DOHH2 (cell line): Measurements from ENCODE around the gene IL19.

Experiments used
- EZH2phosphoT487 ChIP-seq: fragments of 200-600 bp; sonication (generic); IDR thresholded peaks from 2 replicates; pipeline ENCODE4 v1.6.1; 2017; ENCODE audit warnings: borderline replicate concordance, mild to moderate bottlenecking, antibody characterized with exemption, low read length, moderate library complexity, mixed read lengths
- TF ChIP-seq, protein P1 (sequence below): fragments of 200-600 bp; sonication (generic); IDR thresholded peaks from one replicate; pipeline ENCODE4 v1.5.1; 2014; ENCODE audit warnings: antibody characterized with exemption, mild to moderate bottlenecking, low read depth, low read length; ENCODE audit not compliant: poor library complexity, severe bottlenecking

DNA sequence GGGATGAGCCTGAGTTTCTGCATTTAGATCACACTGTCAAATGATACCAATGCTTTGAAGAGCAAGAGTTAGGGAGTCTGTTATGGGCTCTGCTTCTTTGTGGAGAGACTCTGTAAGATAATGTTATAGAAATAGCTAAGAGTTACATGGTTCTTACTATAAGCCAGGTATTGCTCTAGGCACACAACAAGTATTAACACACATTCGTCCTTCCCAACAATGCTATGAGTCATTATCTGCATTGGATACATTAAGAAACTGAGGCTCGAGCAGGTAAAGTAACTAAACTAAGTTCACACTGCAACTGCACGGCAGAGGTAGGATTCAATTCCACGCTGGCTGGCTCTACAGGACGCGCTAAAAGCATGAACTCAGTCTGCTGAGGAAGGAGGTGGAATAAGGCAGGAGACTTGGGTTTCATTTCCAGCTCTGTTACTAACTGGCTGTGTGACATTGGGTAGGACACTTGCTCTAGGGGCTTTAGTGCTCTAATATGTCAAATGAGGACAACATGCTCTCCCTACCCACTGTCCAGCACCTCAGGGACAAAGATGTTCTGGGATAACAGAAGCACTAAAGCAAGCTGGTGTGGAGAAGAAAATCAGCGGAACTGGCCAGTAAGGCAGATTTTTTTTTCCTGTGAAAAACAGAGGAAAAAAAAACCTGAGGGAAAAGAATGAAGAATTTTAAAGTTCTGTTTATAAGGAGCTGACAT, 71.2 kb downstream of the IL19 start:
- no peak for TF ChIP-seq EZH2phosphoT487
- TF ChIP-seq, protein P1, sequence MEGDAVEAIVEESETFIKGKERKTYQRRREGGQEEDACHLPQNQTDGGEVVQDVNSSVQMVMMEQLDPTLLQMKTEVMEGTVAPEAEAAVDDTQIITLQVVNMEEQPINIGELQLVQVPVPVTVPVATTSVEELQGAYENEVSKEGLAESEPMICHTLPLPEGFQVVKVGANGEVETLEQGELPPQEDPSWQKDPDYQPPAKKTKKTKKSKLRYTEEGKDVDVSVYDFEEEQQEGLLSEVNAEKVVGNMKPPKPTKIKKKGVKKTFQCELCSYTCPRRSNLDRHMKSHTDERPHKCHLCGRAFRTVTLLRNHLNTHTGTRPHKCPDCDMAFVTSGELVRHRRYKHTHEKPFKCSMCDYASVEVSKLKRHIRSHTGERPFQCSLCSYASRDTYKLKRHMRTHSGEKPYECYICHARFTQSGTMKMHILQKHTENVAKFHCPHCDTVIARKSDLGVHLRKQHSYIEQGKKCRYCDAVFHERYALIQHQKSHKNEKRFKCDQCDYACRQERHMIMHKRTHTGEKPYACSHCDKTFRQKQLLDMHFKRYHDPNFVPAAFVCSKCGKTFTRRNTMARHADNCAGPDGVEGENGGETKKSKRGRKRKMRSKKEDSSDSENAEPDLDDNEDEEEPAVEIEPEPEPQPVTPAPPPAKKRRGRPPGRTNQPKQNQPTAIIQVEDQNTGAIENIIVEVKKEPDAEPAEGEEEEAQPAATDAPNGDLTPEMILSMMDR = no peak
